ENCODE measurements around the gene CNOT6.
"Not testable (repeated sequence)": the region's sequence is repeated elsewhere in the genome, so short reads cannot be mapped to it uniquely, and the experiment has no call there.

CNOT6 gene

GRCh38 chr5:180471866-180472265 lies 22.3 kb upstream of the CNOT6 start:
- DNase-seq: no peak

GRCh38 chr5:180472269-180472668 lies 21.9 kb upstream of the CNOT6 start:
- DNase-seq: no peak

- DNase-seq: not testable (repeated sequence)
Observed at GRCh38 chr5:180473386-180473785, 20.8 kb upstream of the CNOT6 start.

GRCh38 chr5:180474569-180474968 lies 19.6 kb upstream of the CNOT6 start:
- DNase-seq: no peak

- not testable (repeated sequence) for DNase-seq
Observed at GRCh38 chr5:180475969-180476524, 18.1 kb upstream of the CNOT6 start.

GRCh38 chr5:180484813-180485212 lies 9.4 kb upstream of the CNOT6 start:
- DNase-seq: no peak

- DNase-seq: no peak
Observed at GRCh38 chr5:180486636-180487149, 7.5 kb upstream of the CNOT6 start.

GRCh38 chr5:180487556-180487955 lies 6.6 kb upstream of the CNOT6 start:
- no peak for DNase-seq

GRCh38 chr5:180491496-180491895 lies 2.7 kb upstream of the CNOT6 start:
- no peak for DNase-seq

GRCh38 chr5:180492226-180492903 lies 1.8 kb upstream of the CNOT6 start:
- no peak for DNase-seq

- peak in 1 of 2 donors; percentile 50 for DNase-seq
Observed at GRCh38 chr5:180494510-180495181, 467 bp downstream of the CNOT6 start.

- DNase-seq: no peak
Observed at GRCh38 chr5:180495292-180495691, 1.1 kb downstream of the CNOT6 start.

- DNase-seq: no peak
Observed at GRCh38 chr5:180495991-180496741, 2.0 kb downstream of the CNOT6 start.

GRCh38 chr5:180496806-180497205 lies 2.6 kb downstream of the CNOT6 start:
- not testable (repeated sequence) for DNase-seq

- DNase-seq: not testable (repeated sequence)
Observed at GRCh38 chr5:180497865-180498264, 3.7 kb downstream of the CNOT6 start.

GRCh38 chr5:180498378-180498777 lies 4.2 kb downstream of the CNOT6 start:
- DNase-seq: no peak

GRCh38 chr5:180499684-180500083 lies 5.5 kb downstream of the CNOT6 start:
- no peak for DNase-seq

GRCh38 chr5:180500300-180500699 lies 6.1 kb downstream of the CNOT6 start:
- DNase-seq: not testable (repeated sequence)

GRCh38 chr5:180507661-180508060 lies 13.5 kb downstream of the CNOT6 start:
- no peak for DNase-seq

- no peak for DNase-seq
Observed at GRCh38 chr5:180515294-180515693, 21.1 kb downstream of the CNOT6 start.

GRCh38 chr5:180515974-180516373 lies 21.8 kb downstream of the CNOT6 start:
- DNase-seq: not testable (repeated sequence)

- DNase-seq: no peak
Observed at GRCh38 chr5:180516440-180516839, 22.3 kb downstream of the CNOT6 start.

- peak in 1 of 2 donors; percentile 17 for DNase-seq
Observed at GRCh38 chr5:180519098-180519497, 24.9 kb downstream of the CNOT6 start.

Measured in CD4-positive, alpha-beta T cell treated with Interleukin-4 for 1 hour (primary cell).